ENCODE measurements around the gene STX17.

DNA sequence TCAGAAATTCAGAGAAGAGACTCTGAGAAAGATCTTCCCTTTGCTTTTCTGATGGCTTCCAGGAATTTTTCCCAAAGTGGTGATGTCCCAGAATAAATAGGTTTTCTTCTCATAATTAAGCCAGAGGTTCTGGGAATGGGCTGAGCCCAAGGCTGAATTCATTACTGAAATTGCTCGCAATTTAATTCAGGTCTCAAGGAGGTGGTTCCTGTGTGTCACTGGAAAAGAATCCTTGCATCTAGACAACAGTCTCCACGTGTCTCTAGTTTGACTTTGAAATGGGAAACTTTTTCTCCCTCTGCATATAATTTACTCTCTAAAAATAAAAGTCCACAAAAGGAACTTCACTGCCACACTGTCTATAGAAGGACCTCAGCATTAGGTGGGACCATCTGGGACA is 27.8 kb upstream of the STX17 start:
- TF ChIP-seq, protein P1, sequence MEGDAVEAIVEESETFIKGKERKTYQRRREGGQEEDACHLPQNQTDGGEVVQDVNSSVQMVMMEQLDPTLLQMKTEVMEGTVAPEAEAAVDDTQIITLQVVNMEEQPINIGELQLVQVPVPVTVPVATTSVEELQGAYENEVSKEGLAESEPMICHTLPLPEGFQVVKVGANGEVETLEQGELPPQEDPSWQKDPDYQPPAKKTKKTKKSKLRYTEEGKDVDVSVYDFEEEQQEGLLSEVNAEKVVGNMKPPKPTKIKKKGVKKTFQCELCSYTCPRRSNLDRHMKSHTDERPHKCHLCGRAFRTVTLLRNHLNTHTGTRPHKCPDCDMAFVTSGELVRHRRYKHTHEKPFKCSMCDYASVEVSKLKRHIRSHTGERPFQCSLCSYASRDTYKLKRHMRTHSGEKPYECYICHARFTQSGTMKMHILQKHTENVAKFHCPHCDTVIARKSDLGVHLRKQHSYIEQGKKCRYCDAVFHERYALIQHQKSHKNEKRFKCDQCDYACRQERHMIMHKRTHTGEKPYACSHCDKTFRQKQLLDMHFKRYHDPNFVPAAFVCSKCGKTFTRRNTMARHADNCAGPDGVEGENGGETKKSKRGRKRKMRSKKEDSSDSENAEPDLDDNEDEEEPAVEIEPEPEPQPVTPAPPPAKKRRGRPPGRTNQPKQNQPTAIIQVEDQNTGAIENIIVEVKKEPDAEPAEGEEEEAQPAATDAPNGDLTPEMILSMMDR (IDR thresholded peaks at IDR 0.05; ENCODE audit: insufficient read depth, low read length, poor library complexity, severe bottlenecking): no peak
- TF ChIP-seq EZH2phosphoT487 (conservative IDR thresholded peaks at IDR 0.05; ENCODE audit: low read length): no peak
